Activated CD4-positive, alpha-beta memory T cell treated with anti-CD3 and anti-CD28 coated beads for 36 hours (primary cell): Measurements from ENCODE around the gene IFITM1. TPM values are rescaled to one million over a fixed set of nuclear protein-coding genes. Genes with fewer than 3 reads are reported as not detected.
A peak's percentile ranks its signal among the peaks of the same experiment; 100 is the strongest.

Source experiments
- CTCF ChIA-PET: fragments of 350-600 bp; sonication (Branson Sonifier 250); formaldehyde crosslinking; loops from one replicate; lab custom pipeline; 2021; ENCODE audit warnings: antibody characterized with exemption, inconsistent platforms; lab: Charles Lee
- POLR2A ChIA-PET: fragments of 350-600 bp; sonication (Branson Sonifier 250); formaldehyde crosslinking; loops from one replicate; lab custom pipeline; 2021; ENCODE audit warnings: antibody characterized with exemption; lab: Charles Lee
- DNase-seq: peaks from one replicate; pipeline ENCODE4 v3.0.0-alpha.2; 2020
- H3K27ac Mint-ChIP-seq: one replicate; pipeline ENCODE4 v1.8.0; 2021; ENCODE audit warnings: mixed read lengths
- H3K27me3 Mint-ChIP-seq: one replicate; pipeline ENCODE4 v1.8.0; 2021; ENCODE audit warnings: mixed read lengths
- H3K36me3 Mint-ChIP-seq: one replicate; pipeline ENCODE4 v1.8.0; 2021; ENCODE audit warnings: mixed read lengths
- H3K4me1 Mint-ChIP-seq: one replicate; pipeline ENCODE4 v1.8.0; 2021; ENCODE audit warnings: low read depth, mixed read lengths
- H3K4me3 Mint-ChIP-seq: one replicate; pipeline ENCODE4 v1.8.0; 2021; ENCODE audit warnings: mild to moderate bottlenecking, mixed read lengths
- H3K9me3 Mint-ChIP-seq: one replicate; pipeline ENCODE4 v1.8.0; 2021; ENCODE audit warnings: mixed read lengths
- intact Hi-C: fragments of 100-400 bp; cut with micrococcal nuclease; formaldehyde crosslinking; loops from one replicate; pipeline ENCODE4 v1.15.1; 2023
- total RNA-seq, 2 experiments: library from RNA; stranded (reverse); gene quantifications; one replicate each; pipeline ENCODE4 v1.2.3, GENCODE V29; 2021

IFITM1 gene
- total RNA-seq, 2 experiments from 2014 or later: 195 to 200 TPM

- ChIA-PET POLR2A (no interaction called here), CTCF (no interaction called here)
- H3K36me3 Mint-ChIP-seq: no peaks in the 10 kb centered on the region
- no peak for DNase-seq
- intact Hi-C loops: no loop called here
- no peak overlapping the region for H3K4me3 Mint-ChIP-seq
- H3K27ac Mint-ChIP-seq: no peak overlapping the region
- H3K27me3 Mint-ChIP-seq: peaks cover 5% of the 10 kb centered on the region
- H3K4me1 Mint-ChIP-seq: peaks cover 11% of the 10 kb centered on the region
- H3K9me3 Mint-ChIP-seq: no peaks in the 10 kb centered on the region
These were observed 16.7 kb upstream of the IFITM1 start for GRCh38 chr11:297051-297585.

- Mint-ChIP-seq H3K36me3 (no peaks in the 10 kb centered on the region), H3K9me3 (no peaks in the 10 kb centered on the region), H3K4me1 (peaks cover 15% of the 10 kb centered on the region), H3K27me3 (peaks cover 5% of the 10 kb centered on the region), H3K4me3 (no peak overlapping the region), H3K27ac (no peak overlapping the region)
- POLR2A ChIA-PET: no interaction called here
- intact Hi-C loops: no loop called here
- peak; percentile 49 for DNase-seq
- CTCF ChIA-PET: no interaction called here
These were observed 16.0 kb upstream of the IFITM1 start for GRCh38 chr11:297586-298405.

GRCh38 chr11:298406-299065 is 15.3 kb upstream of the IFITM1 start:
- peak; percentile 12 for DNase-seq
- peaks cover 21% of the 10 kb centered on the region for H3K4me1 Mint-ChIP-seq
- no peak overlapping the region for H3K4me3 Mint-ChIP-seq
- H3K36me3 Mint-ChIP-seq: no peaks in the 10 kb centered on the region
- ChIA-PET POLR2A (no interaction called here), CTCF (no interaction called here)
- peaks cover 5% of the 10 kb centered on the region for H3K27me3 Mint-ChIP-seq
- H3K27ac Mint-ChIP-seq: no peak overlapping the region
- H3K9me3 Mint-ChIP-seq: no peaks in the 10 kb centered on the region
- intact Hi-C loops: no loop called here

GRCh38 chr11:299081-299891 is 14.6 kb upstream of the IFITM1 start, which contains the start of gene IFITM5:
Gene IFITM5, minus strand, starts transcription at chr11:299526. Its CDS starts 36 bp downstream, at chr11:299490.
- no peaks in the 10 kb centered on the region for H3K9me3 Mint-ChIP-seq
- H3K4me1 Mint-ChIP-seq: peaks cover 22% of the 10 kb centered on the region
- no peak for DNase-seq
- H3K27ac Mint-ChIP-seq: no peak within 1 kb of the TSS
- intact Hi-C loops: no loop called here
- CTCF ChIA-PET: no interaction called here
- no peak within 1 kb of the TSS for H3K4me3 Mint-ChIP-seq
- POLR2A ChIA-PET: no interaction called here
- H3K36me3 Mint-ChIP-seq: no peaks in the 10 kb centered on the region
- H3K27me3 Mint-ChIP-seq: peaks cover 5% of the 10 kb centered on the region

GRCh38 chr11:299951-300735 is 13.7 kb upstream of the IFITM1 start:
- no peaks in the 10 kb centered on the region for H3K36me3 Mint-ChIP-seq
- peak; percentile 43 for DNase-seq
- peaks cover 24% of the 10 kb centered on the region for H3K4me1 Mint-ChIP-seq
- no peak overlapping the region for H3K27ac Mint-ChIP-seq
- H3K4me3 Mint-ChIP-seq: no peak overlapping the region
- ChIA-PET POLR2A (no interaction called here), CTCF (interaction anchor here (1.3 to 1.4 kb wide), 2 partner anchors 50 to 63 kb away, joined by 3 to 4 read pairs; partner anchors contain the start of gene PSMD13)
- H3K27me3 Mint-ChIP-seq: peaks cover 5% of the 10 kb centered on the region
- intact Hi-C loops: no loop called here
- no peaks in the 10 kb centered on the region for H3K9me3 Mint-ChIP-seq

- intact Hi-C loops: no loop called here
- Mint-ChIP-seq H3K4me3 (no peak overlapping the region), H3K27me3 (peaks cover 5% of the 10 kb centered on the region), H3K9me3 (no peaks in the 10 kb centered on the region), H3K36me3 (peaks cover 4% of the 10 kb centered on the region), H3K27ac (no peak overlapping the region), H3K4me1 (peaks cover 35% of the 10 kb centered on the region)
- POLR2A ChIA-PET: no interaction called here
- no peak for DNase-seq
- CTCF ChIA-PET: no interaction called here
These were observed 10.5 kb upstream of the IFITM1 start for GRCh38 chr11:303363-303762.

GRCh38 chr11:304061-304506 is 9.8 kb upstream of the IFITM1 start:
- Mint-ChIP-seq H3K4me1 (peaks cover 36% of the 10 kb centered on the region), H3K4me3 (no peak overlapping the region), H3K27me3 (peaks cover 5% of the 10 kb centered on the region), H3K27ac (no peak overlapping the region), H3K36me3 (peaks cover 11% of the 10 kb centered on the region), H3K9me3 (no peaks in the 10 kb centered on the region)
- intact Hi-C loops: loop anchor here (2.0 kb wide), 1 partner anchor 53 kb away; no protein-coding TSS in a partner anchor
- DNase-seq: no peak
- ChIA-PET CTCF (interaction anchor here (0.6 to 4.0 kb wide), 12 partner anchors 13 to 152 kb away, joined by 3 to 46 read pairs (median 11); partner anchors contain the start of genes BET1L, PSMD13, RIC8A and SIRT3), POLR2A (no interaction called here)

GRCh38 chr11:304915-305843 is 8.7 kb upstream of the IFITM1 start:
- Mint-ChIP-seq H3K9me3 (no peaks in the 10 kb centered on the region), H3K36me3 (peaks cover 21% of the 10 kb centered on the region), H3K4me3 (no peak overlapping the region), H3K4me1 (peaks cover 38% of the 10 kb centered on the region), H3K27me3 (peaks cover 3% of the 10 kb centered on the region), H3K27ac (peak overlapping the region; percentile 5)
- ChIA-PET POLR2A (no interaction called here), CTCF (interaction anchor here (0.6 to 4.0 kb wide), 28 partner anchors 11 to 151 kb away, joined by 3 to 46 read pairs (median 5); partner anchors contain the start of genes BET1L, PSMD13, PTDSS2 and RIC8A)
- intact Hi-C loops: loop anchor here (2.0 to 5.0 kb wide), 3 partner anchors 52 to 142 kb away; no protein-coding TSS in a partner anchor
- DNase-seq: peak; percentile 76

GRCh38 chr11:305844-306211 is 8.0 kb upstream of the IFITM1 start:
- Mint-ChIP-seq H3K4me3 (no peak overlapping the region), H3K9me3 (no peaks in the 10 kb centered on the region), H3K27ac (peak overlapping the region; percentile 28), H3K4me1 (peaks cover 35% of the 10 kb centered on the region), H3K36me3 (peaks cover 21% of the 10 kb centered on the region), H3K27me3 (no peaks in the 10 kb centered on the region)
- intact Hi-C loops: loop anchor here (2.0 to 5.0 kb wide), 4 partner anchors 15 to 141 kb away; partner anchors contain the start of gene IFITM3
- ChIA-PET CTCF (interaction anchor here (0.7 to 4.0 kb wide), 24 partner anchors 11 to 150 kb away, joined by 3 to 46 read pairs (median 6); partner anchors contain the start of genes BET1L, PSMD13, PTDSS2 and RIC8A), POLR2A (interaction anchor here (1.1 kb wide), 1 partner anchor 11 kb away, joined by 6 read pairs; no protein-coding TSS in a partner anchor)
- no peak for DNase-seq
